ENCODE data around the gene FOXL3. TPM values are rescaled to one million over a fixed set of nuclear protein-coding genes. Genes with fewer than 3 reads are reported as not detected.

FOXL3 gene
- total and polyA plus RNA-seq, 4 donors: not detected

DNA sequence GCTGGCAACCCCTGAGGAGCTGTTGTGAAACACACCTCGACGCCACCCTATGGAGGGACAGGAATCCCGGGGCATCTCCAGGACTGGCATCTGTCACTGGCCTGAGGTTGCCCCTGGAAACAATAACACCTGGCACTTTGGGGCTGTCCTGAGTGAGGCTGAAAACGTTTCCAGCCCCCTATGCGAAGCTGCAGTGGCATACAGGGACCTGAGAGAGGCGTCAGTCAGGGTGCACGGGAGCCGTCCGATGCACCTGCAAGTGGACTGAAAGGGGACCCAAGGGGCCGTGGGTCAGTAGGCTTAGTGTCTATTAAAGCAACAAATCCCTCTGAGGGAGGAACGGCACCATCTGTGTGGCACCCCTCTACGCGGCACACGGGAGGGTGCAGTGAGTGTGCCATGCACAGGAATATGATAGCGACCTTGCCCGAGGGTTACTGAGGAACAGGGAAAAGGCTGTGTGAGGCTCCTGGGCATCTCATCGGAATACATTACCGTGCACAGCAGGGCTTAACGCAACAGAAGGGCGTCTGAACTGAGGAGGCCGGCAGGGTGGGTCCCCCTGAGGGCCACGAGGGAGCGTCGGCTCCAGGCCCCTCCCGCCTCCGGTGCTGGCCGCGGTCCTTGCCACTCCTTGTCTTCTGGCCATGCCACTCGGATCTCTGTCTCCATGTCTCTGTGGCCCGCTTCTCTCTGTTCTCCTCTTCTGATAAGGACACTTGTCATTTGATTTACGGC is 50.4 kb downstream of the FOXL3 start:
- DNase-seq (no peak), ATAC-seq (ENCODE audit: insufficient read depth, low FRiP score) (no peak)
- TF ChIP-seq, protein P1, sequence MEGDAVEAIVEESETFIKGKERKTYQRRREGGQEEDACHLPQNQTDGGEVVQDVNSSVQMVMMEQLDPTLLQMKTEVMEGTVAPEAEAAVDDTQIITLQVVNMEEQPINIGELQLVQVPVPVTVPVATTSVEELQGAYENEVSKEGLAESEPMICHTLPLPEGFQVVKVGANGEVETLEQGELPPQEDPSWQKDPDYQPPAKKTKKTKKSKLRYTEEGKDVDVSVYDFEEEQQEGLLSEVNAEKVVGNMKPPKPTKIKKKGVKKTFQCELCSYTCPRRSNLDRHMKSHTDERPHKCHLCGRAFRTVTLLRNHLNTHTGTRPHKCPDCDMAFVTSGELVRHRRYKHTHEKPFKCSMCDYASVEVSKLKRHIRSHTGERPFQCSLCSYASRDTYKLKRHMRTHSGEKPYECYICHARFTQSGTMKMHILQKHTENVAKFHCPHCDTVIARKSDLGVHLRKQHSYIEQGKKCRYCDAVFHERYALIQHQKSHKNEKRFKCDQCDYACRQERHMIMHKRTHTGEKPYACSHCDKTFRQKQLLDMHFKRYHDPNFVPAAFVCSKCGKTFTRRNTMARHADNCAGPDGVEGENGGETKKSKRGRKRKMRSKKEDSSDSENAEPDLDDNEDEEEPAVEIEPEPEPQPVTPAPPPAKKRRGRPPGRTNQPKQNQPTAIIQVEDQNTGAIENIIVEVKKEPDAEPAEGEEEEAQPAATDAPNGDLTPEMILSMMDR (IDR thresholded peaks at IDR 0.05; ENCODE audit: control extremely low read depth, extremely low read depth): no peak
- WGBS, 2 donors: 79 to 84% methylated on average over 31 of the region's 31 CpGs
- Histone ChIP-seq H3K36me3 (ENCODE audit: control insufficient read depth in 4 of 4, insufficient read depth in 4 of 4, low read length in 4 of 4) (no peaks in the 10 kb centered on the region), H3K27me3 (ENCODE audit: control insufficient read depth in 3 of 3, insufficient read depth in 3 of 3, low read length in 2 of 3) (no peaks in the 10 kb centered on the region), H3K4me3 (no peak overlapping the region), H3K9me3 (ENCODE audit: control insufficient read depth in 4 of 4, insufficient read depth in 3 of 4, low read length in 3 of 4) (no peaks in the 10 kb centered on the region), H3K9ac (ENCODE audit: insufficient read depth in 1 of 2, low read length in 2 of 2) (no peak overlapping the region), H3K4me1 (ENCODE audit: control insufficient read depth in 5 of 5, insufficient read depth in 5 of 5, low read length in 5 of 5) (peaks cover 0 to 21% (median 0%) of the 10 kb centered on the region in 5 donors), H3K27ac (ENCODE audit: low read depth in 1 of 2, low read length in 1 of 2) (no peak overlapping the region)

Other genes with a start within 250 kb of the FOXL3 start
- gene FAM20C, start 97.6 kb upstream of the FOXL3 start, total RNA-seq: 10 to 100 TPM; 17.3 to 86.9 TPM
- 10 to 100 TPM; 23.9 to 68.0 TPM for gene FAM20C, start 97.6 kb upstream of the FOXL3 start, polyA plus RNA-seq
- 10 to 100 TPM; 26.1 to 40.6 TPM for gene PDGFA, start 229.7 kb downstream of the FOXL3 start, total RNA-seq
- 10 to 100 TPM; 21.8 to 25.1 TPM for gene PDGFA, start 229.7 kb downstream of the FOXL3 start, polyA plus RNA-seq